ENCODE results near the gene AFG3L2. TPM values are rescaled to one million over a fixed set of nuclear protein-coding genes. Genes with fewer than 3 reads are reported as not detected.

Gene AFG3L2
- total and polyA plus RNA-seq, 2 of the 8 experiments (the other 6 are each of a cell fraction or from before 2014, with no cell fraction given): 29.7 to 84.8 TPM

DNA sequence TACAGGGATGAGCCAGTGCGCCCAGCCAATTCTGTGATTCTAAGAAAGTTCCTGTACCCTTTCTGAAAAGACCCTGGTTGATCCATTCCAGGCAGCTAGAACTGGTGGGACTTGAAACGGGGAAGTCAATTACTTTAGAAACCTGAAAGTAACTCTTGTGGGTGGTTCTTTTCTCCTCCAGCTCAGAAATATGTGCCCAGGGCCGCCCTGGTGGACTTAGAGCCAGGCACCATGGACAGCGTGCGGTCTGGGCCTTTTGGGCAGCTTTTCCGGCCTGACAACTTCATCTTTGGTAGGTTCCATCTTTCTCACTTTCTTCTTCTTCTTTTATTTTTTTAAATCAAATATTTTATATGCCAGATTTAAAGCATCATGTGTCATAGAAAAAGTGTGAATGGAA is 66.3 kb downstream of the AFG3L2 start:
- H4K91ac ChIP-seq (replicated peaks; ENCODE audit: insufficient read length, low read length): no peak overlapping the region
- no peaks in the 10 kb centered on the region for H3K9me3 ChIP-seq (ENCODE audit: insufficient read depth in 2 of 2, low read depth in 1 of 2, low read length in 1 of 2)
- no peak overlapping the region for H3K4ac ChIP-seq (replicated peaks; ENCODE audit: insufficient read length, low read depth, low read length)
- peaks cover 0 to 33% (median 6%) of the 10 kb centered on the region in 4 experiments; a peak in 4 of 8 replicates for H3K36me3 ChIP-seq (ENCODE audit: control insufficient read depth in 2 of 4, insufficient read depth in 4 of 4, low read length in 3 of 4)
- no peak overlapping the region for H3K4me3 ChIP-seq (ENCODE audit: extremely low read depth in 1 of 4, insufficient read depth in 2 of 4, low read depth in 3 of 4, low read length in 4 of 4)
- TF ChIP-seq YY1 (IDR thresholded peaks at IDR 0.05; ENCODE audit: low read depth, low read length) (no peak), CEBPB (IDR thresholded peaks at IDR 0.05; ENCODE audit: low read depth, low read length) (no peak), TCF12 (IDR thresholded peaks at IDR 0.05; ENCODE audit: low read depth, low read length) (no peak), EGR1 (IDR thresholded peaks at IDR 0.05; ENCODE audit: borderline replicate concordance, low read depth, low read length) (no peak)
- no peak overlapping the region for H4K8ac ChIP-seq (ENCODE audit: extremely low read depth, insufficient read depth, low read length)
- ChIA-PET POLR2A (ENCODE audit: partially characterized antibody) (interaction anchor here (0.7 to 6.1 kb wide), 5 partner anchors 14 to 459 kb away, joined by 3 to 49 read pairs (median 4); partner anchors contain the start of gene AFG3L2), CTCF (ENCODE audit: partially characterized antibody) (interaction anchor here (0.7 to 11.7 kb wide), 5 partner anchors 11 to 32 kb away, joined by 3 to 96 read pairs (median 5); no protein-coding TSS in a partner anchor)
- FAIRE-seq (no peak), DNase-seq (ENCODE audit: low read depth in 1 of 2, low spot score in 2 of 2) (no peak)
- no peak overlapping the region for H3K9ac ChIP-seq (replicated peaks in 1 of 4; ENCODE audit: extremely low read depth in 1 of 4, low read depth in 3 of 4, low read length in 3 of 4)
- no peak overlapping the region for H3K56ac ChIP-seq (replicated peaks; ENCODE audit: insufficient read length, low read depth, low read length)
- peaks cover 0 to 6% of the 10 kb centered on the region in 2 experiments; a peak in 3 of 4 replicates for H3K79me2 ChIP-seq (ENCODE audit: control insufficient read depth in 1 of 2, insufficient read depth in 2 of 2, low read length in 2 of 2)
- peaks cover 0 to 16% (median 12%) of the 10 kb centered on the region in 4 experiments; a peak in 6 of 7 replicates for H3K4me1 ChIP-seq (replicated peaks in 1 of 4; ENCODE audit: control insufficient read depth in 3 of 4, insufficient read depth in 4 of 4, low read length in 3 of 4)
- no peak overlapping the region for H2BK15ac ChIP-seq (ENCODE audit: low read length)
- H3K27ac ChIP-seq (ENCODE audit: low read depth, low read length): no peak overlapping the region
- no peak overlapping the region for H2BK120ac ChIP-seq (replicated peaks; ENCODE audit: low read depth, low read length)
- no peak overlapping the region for H2BK12ac ChIP-seq (ENCODE audit: low read depth, low read length)
- H2BK5ac ChIP-seq (ENCODE audit: low read depth, low read length): no peak overlapping the region
- H2AFZ ChIP-seq (ENCODE audit: low read length): no peak overlapping the region
- peaks cover 11% of the 10 kb centered on the region for H3K23me2 ChIP-seq (ENCODE audit: low read depth, low read length)
- H4K20me1 ChIP-seq (replicated peaks in 1 of 2; ENCODE audit: control insufficient read depth in 1 of 2, insufficient read depth in 2 of 2, low read length in 2 of 2): no peaks in the 10 kb centered on the region
- H3K23ac ChIP-seq (ENCODE audit: insufficient read length): no peak overlapping the region
- peaks cover 0 to 22% (median 16%) of the 10 kb centered on the region in 4 experiments; a peak in 5 of 7 replicates for H3K27me3 ChIP-seq (replicated peaks in 1 of 4; ENCODE audit: control insufficient read depth in 3 of 4, extremely low read depth in 1 of 4, insufficient read depth in 3 of 4, low read length in 3 of 4)
- H3K4me2 ChIP-seq (ENCODE audit: insufficient read depth in 1 of 2, low read depth in 2 of 2, low read length in 2 of 2): no peak overlapping the region
- H2AK5ac ChIP-seq (ENCODE audit: low read depth, low read length): no peak overlapping the region
- no peak overlapping the region for H2BK20ac ChIP-seq (ENCODE audit: low read length)
- WGBS, 2 experiments (ENCODE audit: extremely low coverage in 1 of 2, insufficient coverage in 1 of 2, insufficient read length in 1 of 2, insufficient replicate concordance in 2 of 2, low coverage in 1 of 2, low lambda C conversion rate in 2 of 2, missing lambda C conversion rate in 1 of 2): 92% methylated on average over 6 of the region's 6 CpGs; no CpG with 5 or more reads in 1 of the 2 experiments
- no peaks in the 10 kb centered on the region for H3K79me1 ChIP-seq (ENCODE audit: low read depth, low read length)
- H3K18ac ChIP-seq (ENCODE audit: extremely low read depth, low read length): no peak overlapping the region
- H4K5ac ChIP-seq (ENCODE audit: insufficient read length, low read depth, low read length): no peak overlapping the region
- H3K14ac ChIP-seq (ENCODE audit: insufficient read length): no peak overlapping the region

Measured in H1 (cell line).